ENCODE results near the gene NET1.

The NET1 gene

GRCh38 chr10:5448333-5449001 lies 36.1 kb downstream of the NET1 start:
- no peak overlapping the region for H3K9ac ChIP-seq
- no peak overlapping the region for H3K4me3 ChIP-seq (IDR thresholded peaks at IDR 0.05; ENCODE audit: insufficient read depth, low read depth, low read length)
- H3K4me2 ChIP-seq = peak overlapping the region; percentile 49
- H3K79me2 ChIP-seq (ENCODE audit: insufficient read depth, low read depth) = peaks cover 45% of the 10 kb centered on the region
- TF ChIP-seq CTCF (conservative IDR thresholded peaks at IDR 0.05; ENCODE audit: low read depth, low read length) = no peak
- peaks cover 43% of the 10 kb centered on the region for H3K4me1 ChIP-seq (ENCODE audit: low read depth, poor library complexity, severe bottlenecking)
- H2AFZ ChIP-seq (ENCODE audit: low read depth) = no peak overlapping the region
- no peaks in the 10 kb centered on the region for H3K27me3 ChIP-seq (ENCODE audit: insufficient read depth, low read depth)
- peaks cover 9% of the 10 kb centered on the region; the same call in 1 of the 2 replicates for H3K36me3 ChIP-seq (ENCODE audit: insufficient read depth)
- H3K27ac ChIP-seq = peak overlapping the region; percentile 39; the same call in 1 of the 2 replicates
- H4K20me1 ChIP-seq (ENCODE audit: insufficient read depth) = no peaks in the 10 kb centered on the region

GRCh38 chr10:5449227-5449626 lies 36.9 kb downstream of the NET1 start:
- Histone ChIP-seq H4K20me1 (ENCODE audit: insufficient read depth) (no peaks in the 10 kb centered on the region), H3K36me3 (ENCODE audit: insufficient read depth) (peaks cover 17% of the 10 kb centered on the region; the same call in 1 of the 2 replicates), H3K27ac (no peak overlapping the region), H3K4me1 (ENCODE audit: low read depth, poor library complexity, severe bottlenecking) (peaks cover 37% of the 10 kb centered on the region), H3K79me2 (ENCODE audit: insufficient read depth, low read depth) (peaks cover 45% of the 10 kb centered on the region), H3K27me3 (ENCODE audit: insufficient read depth, low read depth) (no peaks in the 10 kb centered on the region), H3K4me2 (no peak overlapping the region), H2AFZ (ENCODE audit: low read depth) (no peak overlapping the region), H3K4me3 (IDR thresholded peaks at IDR 0.05; ENCODE audit: insufficient read depth, low read depth, low read length) (no peak overlapping the region), H3K9ac (no peak overlapping the region)
- no peak for TF ChIP-seq CTCF (conservative IDR thresholded peaks at IDR 0.05; ENCODE audit: low read depth, low read length)

- no peak overlapping the region for H3K27ac ChIP-seq
- peaks cover 44% of the 10 kb centered on the region for H3K79me2 ChIP-seq (ENCODE audit: insufficient read depth, low read depth)
- H2AFZ ChIP-seq (ENCODE audit: low read depth) = no peak overlapping the region
- H3K4me1 ChIP-seq (ENCODE audit: low read depth, poor library complexity, severe bottlenecking) = peaks cover 32% of the 10 kb centered on the region
- no peak overlapping the region for H3K4me2 ChIP-seq
- H3K9ac ChIP-seq = no peak overlapping the region
- peaks cover 21% of the 10 kb centered on the region; the same call in 1 of the 2 replicates for H3K36me3 ChIP-seq (ENCODE audit: insufficient read depth)
- H3K27me3 ChIP-seq (ENCODE audit: insufficient read depth, low read depth) = no peaks in the 10 kb centered on the region
- TF ChIP-seq CTCF (conservative IDR thresholded peaks at IDR 0.05; ENCODE audit: low read depth, low read length) = no peak
- no peaks in the 10 kb centered on the region for H4K20me1 ChIP-seq (ENCODE audit: insufficient read depth)
- H3K4me3 ChIP-seq (IDR thresholded peaks at IDR 0.05; ENCODE audit: insufficient read depth, low read depth, low read length) = no peak overlapping the region
Observed at GRCh38 chr10:5449823-5450222, 37.5 kb downstream of the NET1 start.

GRCh38 chr10:5450605-5451384 lies 38.4 kb downstream of the NET1 start:
- TF ChIP-seq CTCF (conservative IDR thresholded peaks at IDR 0.05; ENCODE audit: low read depth, low read length) = no peak
- Histone ChIP-seq H3K27me3 (ENCODE audit: insufficient read depth, low read depth) (no peaks in the 10 kb centered on the region), H3K4me3 (IDR thresholded peaks at IDR 0.05; ENCODE audit: insufficient read depth, low read depth, low read length) (no peak overlapping the region), H3K4me1 (ENCODE audit: low read depth, poor library complexity, severe bottlenecking) (peaks cover 27% of the 10 kb centered on the region), H3K36me3 (ENCODE audit: insufficient read depth) (peaks cover 21% of the 10 kb centered on the region; the same call in 1 of the 2 replicates), H2AFZ (ENCODE audit: low read depth) (no peak overlapping the region), H3K9ac (no peak overlapping the region), H3K4me2 (no peak overlapping the region), H4K20me1 (ENCODE audit: insufficient read depth) (no peaks in the 10 kb centered on the region), H3K79me2 (ENCODE audit: insufficient read depth, low read depth) (peaks cover 36% of the 10 kb centered on the region), H3K27ac (no peak overlapping the region)

Measured in KMS-11 (cell line).